IMR-90 (cell line): Measurements from ENCODE around the gene MMP12. TPM values are rescaled to one million over a fixed set of nuclear protein-coding genes. Genes with fewer than 3 reads are reported as not detected.
A peak's percentile ranks its signal among the peaks of the same experiment; 100 is the strongest.

ENCODE experiments used
- ATAC-seq: fragments of 200-7000 bp; cut with Tn5 transposase; 2 replicates; pipeline ENCODE4 v1.9.1; 2020; ENCODE audit warnings: low read depth, mild to moderate bottlenecking, moderate library complexity
- BruUV-seq: library from RNA; stranded (reverse); fragments of 400-500 nt; replicated peaks from 2 replicates; lab custom pipeline; 2021; lab: Mats Ljungman, UMichigan
- CTCF ChIA-PET: fragments of 300-600 bp; formaldehyde crosslinking; extraction: SDS; loops from one replicate; lab custom pipeline; 2021; ENCODE audit warnings: antibody characterized with exemption; lab: Yijun Ruan, JAX
- POLR2A ChIA-PET: fragments of 300-600 bp; sonication (Branson Sonifier 250); formaldehyde crosslinking; loops from one replicate; lab custom pipeline; 2022; ENCODE audit warnings: antibody characterized with exemption; ENCODE audit not compliant: unreplicated experiment; lab: Charles Lee
- DNase-seq: peaks from one replicate; pipeline ENCODE4 v3.0.0; 2013
- H2AFZ ChIP-seq: replicated peaks from 2 replicates; pipeline ENCODE3; 2013; ENCODE audit warnings: low read length, mild to moderate bottlenecking; ENCODE audit not compliant: poor library complexity
- H2AK5ac ChIP-seq: 2 replicates; pipeline ENCODE4 v1.6.1; 2013; ENCODE audit warnings: low read depth, low read length, inconsistent platforms
- H2AK9ac ChIP-seq: replicated peaks from 2 replicates; pipeline ENCODE3; 2013; ENCODE audit warnings: mild to moderate bottlenecking, low read depth, low read length, moderate library complexity; ENCODE audit not compliant: poor library complexity
- H2BK120ac ChIP-seq: 2 replicates; pipeline ENCODE4 v1.6.1; 2013; ENCODE audit warnings: low read depth, low read length, inconsistent platforms
- H2BK15ac ChIP-seq: 3 replicates; pipeline ENCODE4 v1.6.1; 2013; ENCODE audit warnings: low read depth, low read length, inconsistent platforms
- H2BK20ac ChIP-seq: 2 replicates; pipeline ENCODE4 v1.6.1; 2013; ENCODE audit warnings: low read depth, mild to moderate bottlenecking, inconsistent platforms, low read length, moderate library complexity
- H2BK5ac ChIP-seq: 2 replicates; pipeline ENCODE4 v1.6.1; 2013; ENCODE audit warnings: mild to moderate bottlenecking, low read depth, low read length, inconsistent platforms; ENCODE audit not compliant: poor library complexity, severe bottlenecking
- H3K14ac ChIP-seq: replicated peaks from 2 replicates; pipeline ENCODE4 v1.6.1; 2013; ENCODE audit warnings: low read depth, low read length, inconsistent platforms
- H3K18ac ChIP-seq: 2 replicates; pipeline ENCODE4 v1.6.1; 2013; ENCODE audit warnings: low read depth, low read length, control low read depth
- H3K23ac ChIP-seq: 2 replicates; pipeline ENCODE4 v1.6.1; 2013; ENCODE audit warnings: low read depth, low read length, inconsistent platforms
- H3K27ac ChIP-seq: 2 replicates; pipeline ENCODE4 v1.5.1; 2013; ENCODE audit warnings: mild to moderate bottlenecking, control low read depth, low read length; ENCODE audit not compliant: insufficient read depth
- H3K27me3 ChIP-seq: 2 replicates; pipeline ENCODE4 v1.6.1; 2013; ENCODE audit warnings: low read length; ENCODE audit not compliant: control insufficient read depth, insufficient read depth
- H3K36me3 ChIP-seq: 2 replicates; pipeline ENCODE4 v1.6.1; 2013; ENCODE audit warnings: low read length, mixed read lengths; ENCODE audit not compliant: control insufficient read depth, insufficient read depth
- H3K4ac ChIP-seq: 2 replicates; pipeline ENCODE4 v1.6.1; 2013; ENCODE audit warnings: low read depth, low read length, inconsistent platforms
- H3K4me1 ChIP-seq: 2 replicates; pipeline ENCODE4 v1.6.1; 2013; ENCODE audit warnings: low read length, mixed read lengths; ENCODE audit not compliant: control insufficient read depth, insufficient read depth
- H3K4me2 ChIP-seq: 2 replicates; pipeline ENCODE4 v1.6.1; 2013; ENCODE audit warnings: low read depth, mild to moderate bottlenecking, control low read depth, low read length, moderate library complexity
- H3K4me3 ChIP-seq: 2 replicates; pipeline ENCODE4 v1.5.1; 2013; ENCODE audit warnings: low read depth, mild to moderate bottlenecking, control low read depth, low read length, moderate library complexity; ENCODE audit not compliant: insufficient read depth
- H3K56ac ChIP-seq: 2 replicates; pipeline ENCODE4 v1.6.1; 2013; ENCODE audit warnings: low read length, inconsistent platforms; ENCODE audit not compliant: insufficient read depth; ENCODE audit errors: extremely low read depth
- H3K79me1 ChIP-seq, 2 experiments: 2 replicates each; pipeline ENCODE4 v1.6.1; 2013; ENCODE audit warnings: low read length in 2 of 2, inconsistent platforms in 1 of 2, low read depth in 1 of 2
- H3K9ac ChIP-seq: 2 replicates; pipeline ENCODE4 v1.6.1; 2013; ENCODE audit warnings: low read depth, low read length, control low read depth
- H3K9me1 ChIP-seq: 2 replicates; pipeline ENCODE4 v1.6.1; 2013; ENCODE audit warnings: low read length, inconsistent platforms; ENCODE audit not compliant: insufficient read depth
- H3K9me3 ChIP-seq: 2 replicates; pipeline ENCODE4 v1.6.1; 2013; ENCODE audit warnings: low read length; ENCODE audit not compliant: control insufficient read depth, insufficient read depth
- H4K20me1 ChIP-seq: 2 replicates; pipeline ENCODE4 v1.6.1; 2013; ENCODE audit warnings: low read length, inconsistent platforms; ENCODE audit not compliant: insufficient read depth
- H4K5ac ChIP-seq: 2 replicates; pipeline ENCODE4 v1.6.1; 2013; ENCODE audit warnings: mild to moderate bottlenecking, low read depth, low read length, control low read depth
- H4K8ac ChIP-seq, 2 experiments: 2 replicates each; pipeline ENCODE4 v1.6.1; 2013; ENCODE audit warnings: low read depth in 2 of 2, low read length in 2 of 2, control low read depth in 1 of 2, inconsistent platforms in 1 of 2
- H4K91ac ChIP-seq: 2 replicates; pipeline ENCODE4 v1.6.1; 2013; ENCODE audit warnings: low read depth, low read length, inconsistent platforms; ENCODE audit not compliant: insufficient read depth
- BHLHE40 ChIP-seq: fragments of 150-350 bp; IDR thresholded peaks from 2 replicates; pipeline ENCODE4 v1.6.1; 2016; ENCODE audit warnings: mild to moderate bottlenecking, low read depth, low read length
- CEBPB ChIP-seq: IDR thresholded peaks from 2 replicates; pipeline ENCODE4 v1.6.1; 2012; ENCODE audit warnings: low read depth, low read length, improper control_type of control experiment
- CHD1 ChIP-seq: IDR thresholded peaks from 2 replicates; pipeline ENCODE4 v1.6.1; 2012; ENCODE audit warnings: low read depth, low read length, improper control_type of control experiment
- CTCF ChIP-seq: conservative IDR thresholded peaks from 2 replicates; pipeline ENCODE4 v1.5.1; 2012; ENCODE audit warnings: mild to moderate bottlenecking, low read depth, low read length, improper control_type of control experiment
- ELK1 ChIP-seq: fragments of 150-350 bp; IDR thresholded peaks from 2 replicates; pipeline ENCODE4 v1.6.1; 2016; ENCODE audit warnings: low read depth, mild to moderate bottlenecking, low read length, moderate library complexity, borderline replicate concordance
- FOS ChIP-seq: fragments of 150-350 bp; IDR thresholded peaks from 2 replicates; pipeline ENCODE4 v1.6.1; 2016; ENCODE audit warnings: low read depth, low read length
- MAFK ChIP-seq: IDR thresholded peaks from 2 replicates; pipeline ENCODE4 v1.6.1; 2012; ENCODE audit warnings: low read depth, low read length, improper control_type of control experiment
- MAZ ChIP-seq: IDR thresholded peaks from 2 replicates; pipeline ENCODE4 v1.6.1; 2012; ENCODE audit warnings: low read depth, mild to moderate bottlenecking, low read length, improper control_type of control experiment, moderate library complexity, borderline replicate concordance
- MXI1 ChIP-seq: IDR thresholded peaks from 2 replicates; pipeline ENCODE4 v1.6.1; 2012; ENCODE audit warnings: low read depth, mild to moderate bottlenecking, low read length, moderate library complexity, borderline replicate concordance
- NFE2L2 ChIP-seq: fragments of 150-350 bp; IDR thresholded peaks from 2 replicates; pipeline ENCODE4 v1.6.1; 2016; ENCODE audit warnings: low read depth, mild to moderate bottlenecking, low read length
- POLR2A ChIP-seq: IDR thresholded peaks from 2 replicates; pipeline ENCODE4 v1.6.1; 2012; ENCODE audit warnings: mild to moderate bottlenecking, low read depth, low read length
- RAD21 ChIP-seq: IDR thresholded peaks from 2 replicates; pipeline ENCODE4 v1.6.1; 2012; ENCODE audit warnings: low read length, improper control_type of control experiment
- RCOR1 ChIP-seq: IDR thresholded peaks from 2 replicates; pipeline ENCODE4 v1.6.1; 2012; ENCODE audit warnings: mild to moderate bottlenecking, low read length, improper control_type of control experiment; ENCODE audit not compliant: insufficient replicate concordance
- RFX5 ChIP-seq: IDR thresholded peaks from 2 replicates; pipeline ENCODE4 v1.8.0; 2012; ENCODE audit warnings: low read depth, mild to moderate bottlenecking, low read length, moderate library complexity
- SMC3 ChIP-seq: fragments of 150-350 bp; IDR thresholded peaks from 2 replicates; pipeline ENCODE4 v1.6.1; 2016; ENCODE audit warnings: low read depth, mild to moderate bottlenecking, antibody characterized with exemption, low read length, moderate library complexity
- WGBS, 2 experiments: methylation state at CpG; one replicate each; pipeline versions ENCODE4 v1.1.5 to v1.1.7; 2013; ENCODE audit warnings: missing lambda C conversion rate in 2 of 2; ENCODE audit not compliant: insufficient read length in 1 of 2; ENCODE audit errors: extremely low coverage in 2 of 2; 5-methylcytosine and 5-hydroxymethylcytosine counted together
- dilution Hi-C: fragments of 300-500 bp; cut with HindIII; formaldehyde crosslinking; loops from one replicate; pipeline ENCODE4 v1.14.3; 2018; ENCODE audit warnings: low sequenced_read_pairs; ENCODE audit not compliant: unreplicated experiment
- in situ Hi-C: fragments of 300-500 bp; cut with MboI; formaldehyde crosslinking; loops from 3 replicates; pipeline ENCODE4 v1.14.3; 2019; ENCODE audit warnings: low sequenced_read_pairs, inconsistent platforms, mixed read lengths
- intact Hi-C: fragments of 100-400 bp; cut with micrococcal nuclease; formaldehyde crosslinking; loops from 2 replicates; pipeline ENCODE4 v1.10.0; 2022
- polyA plus RNA-seq, 3 experiments: library from polyadenylated mRNA; depleted of rRNA; stranded (reverse); fragments of >200 nt; gene quantifications; 2 replicates each; pipeline ENCODE4 v1.2.3, GENCODE V29; 2012; ENCODE audit warnings: low replicate concordance in 1 of 3
- total RNA-seq: library from RNA; depleted of rRNA; stranded (reverse); fragments of >200 nt; gene quantifications from 2 replicates; pipeline ENCODE4 v1.2.3, GENCODE V29; 2012
- TF ChIP-seq, protein P1 (sequence below): fragments of 150-350 bp; IDR thresholded peaks from 2 replicates; pipeline ENCODE4 v1.6.1; 2017; ENCODE audit warnings: mild to moderate bottlenecking, antibody characterized with exemption, low read length, low read depth

The MMP12 gene
- total and polyA plus RNA-seq, 2 of the 4 experiments (the other 2 are of a cell fraction), result not detected

GRCh38 chr11:102849311-102849710 is 25.5 kb downstream of the MMP12 start:
- Histone ChIP-seq H3K4me3 (no peak overlapping the region), H3K23ac (no peak overlapping the region), H4K5ac (no peak overlapping the region), H3K9me3 (no peaks in the 10 kb centered on the region), H4K8ac (no peak overlapping the region), H3K4ac (no peak overlapping the region), H2AK5ac (no peak overlapping the region), H2BK15ac (no peak overlapping the region), H3K27ac (no peak overlapping the region), H4K91ac (no peak overlapping the region), H3K4me1 (no peaks in the 10 kb centered on the region), H2BK5ac (no peak overlapping the region), H3K56ac (no peak overlapping the region), H4K20me1 (no peaks in the 10 kb centered on the region), H2BK20ac (no peak overlapping the region), H3K27me3 (no peaks in the 10 kb centered on the region), H2BK120ac (no peak overlapping the region), H3K9me1 (no peaks in the 10 kb centered on the region), H3K9ac (no peak overlapping the region), H3K14ac (no peak overlapping the region), H3K18ac (no peak overlapping the region), H3K79me1 (no peaks in the 10 kb centered on the region), H3K4me2 (no peak overlapping the region), H3K36me3 (no peaks in the 10 kb centered on the region), H2AFZ (no peak overlapping the region), H2AK9ac (no peak overlapping the region)
- intact Hi-C loops, result no loop called here
- peak; percentile 45 for DNase-seq
- in situ Hi-C loops, result no loop called here
- no CpG with 5 or more reads among the region's 1 CpG for WGBS, 2 experiments
- BruUV-seq, result no TSS peak
- ATAC-seq, result no peak
- CTCF ChIA-PET, result no interaction called here
- POLR2A ChIA-PET, result no interaction called here
- TF ChIP-seq SMC3, result no peak
- TF ChIP-seq NFE2L2, result no peak
- TF ChIP-seq MXI1, result no peak
- TF ChIP-seq CTCF, result no peak
- TF ChIP-seq MAZ, result no peak
- TF ChIP-seq, protein P1, sequence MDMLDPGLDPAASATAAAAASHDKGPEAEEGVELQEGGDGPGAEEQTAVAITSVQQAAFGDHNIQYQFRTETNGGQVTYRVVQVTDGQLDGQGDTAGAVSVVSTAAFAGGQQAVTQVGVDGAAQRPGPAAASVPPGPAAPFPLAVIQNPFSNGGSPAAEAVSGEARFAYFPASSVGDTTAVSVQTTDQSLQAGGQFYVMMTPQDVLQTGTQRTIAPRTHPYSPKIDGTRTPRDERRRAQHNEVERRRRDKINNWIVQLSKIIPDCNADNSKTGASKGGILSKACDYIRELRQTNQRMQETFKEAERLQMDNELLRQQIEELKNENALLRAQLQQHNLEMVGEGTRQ, result peak; percentile 43; the same call in 1 of the 2 replicates
- no peak for TF ChIP-seq POLR2A
- TF ChIP-seq CEBPB, result peak; percentile 44; the same call in 1 of the 2 replicates
- TF ChIP-seq RCOR1, result no peak
- TF ChIP-seq BHLHE40, result peak; percentile 78
- TF ChIP-seq RFX5, result no peak
- TF ChIP-seq CHD1, result no peak
- no peak for TF ChIP-seq ELK1
- no peak for TF ChIP-seq MAFK
- no peak for TF ChIP-seq RAD21
- no peak for TF ChIP-seq FOS
- dilution Hi-C loops, result no loop called here
